Astrocyte of the cerebellum (primary cell): ENCODE results near the gene ZNF212.
"Not testable (repeated sequence)": the region's sequence is repeated elsewhere in the genome, so short reads cannot be mapped to it uniquely, and the experiment has no call there.

Experiments used
- DNase-seq: peaks from one replicate; pipeline ENCODE4 v3.0.0-alpha.2; 2011; ENCODE audit warnings: low read depth
- H3K4me3 ChIP-seq: 2 replicates; pipeline ENCODE4 v1.5.1; 2011; ENCODE audit warnings: mild to moderate bottlenecking, low read depth, low read length, moderate library complexity
- CTCF ChIP-seq: IDR thresholded peaks from 2 replicates; pipeline ENCODE4 v1.5.1; 2012; ENCODE audit warnings: low read length, low read depth, moderate library complexity, mild to moderate bottlenecking; ENCODE audit errors: missing control alignments
- in situ Hi-C: cut with HindIII; loops from 2 replicates; pipeline ENCODE4 v1.10.0; 2017; ENCODE audit warnings: low sequenced_read_pairs

ZNF212 gene

GRCh38 chr7:149261829-149262617, 22.6 kb downstream of the ZNF212 start, which contains the start of gene ZNF783:
Gene ZNF783 (plus strand): TSS chr7:149262196. CDS start chr7:149262334, 138 bp downstream.
- peak; percentile 46 for TF ChIP-seq CTCF
- DNase-seq: peak; percentile 68
- in situ Hi-C loops: no loop called here
- H3K4me3 ChIP-seq: peak within 1 kb of the TSS; percentile 47

DNA sequence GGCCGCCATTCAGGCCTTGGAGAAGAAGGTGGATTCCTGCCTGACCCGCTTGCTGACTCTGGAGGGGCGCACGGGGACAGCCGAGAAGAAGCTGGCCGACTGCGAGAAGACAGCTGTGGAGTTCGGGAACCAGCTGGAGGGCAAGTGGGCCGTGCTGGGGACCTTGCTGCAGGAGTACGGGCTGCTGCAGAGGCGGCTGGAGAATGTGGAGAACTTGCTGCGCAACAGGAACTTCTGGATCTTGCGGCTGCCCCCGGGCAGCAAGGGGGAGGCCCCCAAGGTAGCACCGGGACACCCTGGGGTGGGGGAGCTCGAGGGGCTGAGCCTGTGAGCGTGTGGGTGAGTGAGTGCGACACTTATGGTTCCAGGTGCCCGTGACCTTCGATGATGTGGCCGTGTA, 27.0 kb downstream of the ZNF212 start:
- no peak for TF ChIP-seq CTCF
- no peak overlapping the region for H3K4me3 ChIP-seq
- no peak for DNase-seq
- in situ Hi-C loops: no loop called here

- no peak for TF ChIP-seq CTCF
- H3K4me3 ChIP-seq: no peak overlapping the region
- in situ Hi-C loops: no loop called here
- no peak for DNase-seq
These were observed 28.3 kb downstream of the ZNF212 start for GRCh38 chr7:149267733-149268132.

- in situ Hi-C loops, DNase-seq, H3K4me3 ChIP-seq: not testable (repeated sequence)
These were observed 35.0 kb downstream of the ZNF212 start for GRCh38 chr7:149274424-149274823.

- TF ChIP-seq CTCF: no peak
- H3K4me3 ChIP-seq: no peak overlapping the region
- DNase-seq: no peak
- in situ Hi-C loops: no loop called here
These were observed 38.4 kb downstream of the ZNF212 start for GRCh38 chr7:149277871-149278270.

GRCh38 chr7:149278396-149278795, 38.9 kb downstream of the ZNF212 start:
- DNase-seq: no peak
- H3K4me3 ChIP-seq: no peak overlapping the region
- in situ Hi-C loops: no loop called here
- no peak for TF ChIP-seq CTCF

GRCh38 chr7:149279111-149279743, 39.8 kb downstream of the ZNF212 start:
- TF ChIP-seq CTCF: no peak
- in situ Hi-C loops: no loop called here
- H3K4me3 ChIP-seq: no peak overlapping the region
- DNase-seq: no peak
